ENCODE results near the gene LRRC8D.
"Not testable (repeated sequence)": the region's sequence is repeated elsewhere in the genome, so short reads cannot be mapped to it uniquely, and the experiment has no call there.

LRRC8D gene

DNA sequence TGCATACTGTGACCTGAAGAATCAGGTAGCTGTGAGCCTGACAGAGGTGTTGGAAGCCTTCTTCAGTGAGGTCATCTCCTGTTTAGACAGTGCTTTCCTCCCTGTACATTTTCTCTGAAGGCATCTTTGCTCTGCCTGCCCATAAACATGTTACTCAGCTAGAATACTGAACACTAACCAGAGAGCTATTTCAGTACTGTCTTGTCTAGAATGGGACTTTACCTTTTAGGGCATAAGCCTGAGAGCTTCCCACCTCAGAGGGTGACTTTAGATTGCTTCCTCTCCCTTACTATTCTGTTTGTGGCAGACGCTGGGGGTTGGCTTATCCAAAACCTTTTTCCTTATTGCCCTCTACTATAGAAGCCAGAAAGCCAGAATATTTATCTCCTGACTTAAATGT is 150.8 kb downstream of the LRRC8D start:
- no peak for DNase-seq

- DNase-seq: no peak
Observed at GRCh38 chr1:89972024-89972423, 151.2 kb downstream of the LRRC8D start.

DNA sequence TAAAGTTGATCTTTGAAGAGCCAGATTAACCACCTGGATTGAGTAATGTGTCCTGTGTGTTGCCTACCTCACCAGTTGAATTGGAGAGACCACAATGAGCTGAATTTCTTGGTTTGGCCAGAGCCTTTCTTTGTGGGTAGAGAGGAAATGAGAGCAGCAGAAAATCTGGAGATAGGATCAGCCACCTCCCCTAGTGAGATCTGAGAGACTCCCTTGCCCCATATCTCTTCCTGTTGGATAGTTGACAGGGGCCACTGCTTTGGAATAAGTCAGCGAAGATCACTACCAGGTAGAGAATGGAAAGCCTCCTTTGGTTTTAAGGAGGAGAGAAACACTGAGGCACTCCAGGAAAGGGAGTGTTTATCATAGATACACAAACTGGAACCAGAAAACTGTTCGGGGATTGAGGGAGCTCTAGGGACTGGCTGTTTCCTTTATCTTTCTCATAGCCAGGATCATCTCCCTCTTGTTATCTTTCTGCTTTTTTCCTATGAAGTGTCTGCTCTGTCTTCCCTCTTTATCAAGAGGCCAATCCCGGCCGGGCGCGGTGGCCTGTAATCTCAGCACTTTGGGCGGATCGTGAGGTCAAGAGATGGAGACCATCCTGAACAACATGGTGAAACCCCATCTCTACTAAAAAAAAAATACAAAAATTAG is 152.8 kb downstream of the LRRC8D start:
- DNase-seq: no peak

DNA sequence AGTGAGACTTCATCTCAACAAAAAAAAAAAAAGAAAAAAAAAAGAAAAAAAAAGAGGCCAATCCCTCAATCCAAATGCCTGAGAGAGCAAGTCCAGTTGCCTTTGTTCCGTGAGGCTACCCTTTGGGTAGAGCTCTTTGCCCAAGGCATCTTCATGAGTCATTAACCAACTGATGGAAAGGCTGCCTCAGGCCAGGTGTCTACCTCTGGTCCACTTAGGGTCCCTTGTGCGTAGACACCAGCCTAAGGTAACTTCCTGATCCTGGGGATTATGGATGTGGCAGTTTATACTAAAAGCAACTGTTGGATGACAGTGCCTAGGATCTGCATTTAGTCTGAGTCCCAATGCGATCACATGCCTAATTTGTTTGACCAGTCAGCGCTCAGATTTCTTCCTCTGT is 153.4 kb downstream of the LRRC8D start:
- DNase-seq: no peak

- DNase-seq: no peak
Observed at GRCh38 chr1:89974696-89975470, 154.1 kb downstream of the LRRC8D start.

DNA sequence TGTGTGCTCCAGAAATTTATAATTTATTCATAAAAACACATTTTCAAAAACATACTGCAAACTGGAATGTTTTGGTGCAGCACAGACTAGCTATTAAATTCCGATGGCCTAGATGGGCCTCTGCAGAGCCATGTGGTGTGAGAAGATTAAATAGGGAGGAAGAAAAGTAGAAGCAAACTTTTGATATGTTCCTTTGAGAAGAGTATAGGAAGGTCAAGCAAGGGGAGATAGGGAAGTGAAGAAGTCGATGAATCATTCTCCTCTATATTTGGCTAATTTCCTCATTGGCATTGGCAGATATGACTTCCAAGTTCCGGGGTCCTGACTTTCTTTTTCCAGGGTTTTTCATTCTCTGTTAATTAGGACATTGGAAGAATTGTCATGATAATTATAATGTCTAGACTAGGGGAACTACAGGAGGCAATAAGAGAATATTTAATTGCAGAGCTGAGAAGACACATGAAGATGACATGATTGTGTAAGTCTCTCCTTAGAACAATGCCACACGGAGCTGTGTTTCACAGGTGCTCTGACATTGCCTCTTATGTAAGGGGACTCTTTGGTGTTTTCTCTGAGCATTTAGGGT is 154.8 kb downstream of the LRRC8D start:
- no peak for DNase-seq

DNA sequence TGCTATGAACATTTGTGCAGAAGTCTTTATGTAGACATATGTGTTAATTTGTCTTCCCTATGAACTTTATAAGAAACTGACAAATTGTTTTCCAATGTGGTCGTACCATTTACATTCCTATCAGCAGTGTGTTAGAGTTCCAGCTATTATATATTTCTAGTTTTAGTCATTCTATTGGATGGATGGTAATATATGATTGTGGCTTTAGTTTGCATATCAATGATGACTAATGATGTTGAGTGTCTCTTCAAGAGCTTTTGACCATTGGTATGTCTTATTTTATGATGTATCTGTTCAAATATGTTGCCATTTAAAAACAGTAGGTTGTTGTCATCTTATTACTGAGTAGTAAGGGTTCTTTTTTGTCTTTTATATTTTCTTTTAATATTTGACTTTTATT is 157.9 kb downstream of the LRRC8D start:
- DNase-seq: no peak

GRCh38 chr1:89980605-89981004 is 159.8 kb downstream of the LRRC8D start:
- peak; percentile 80 for DNase-seq

DNA sequence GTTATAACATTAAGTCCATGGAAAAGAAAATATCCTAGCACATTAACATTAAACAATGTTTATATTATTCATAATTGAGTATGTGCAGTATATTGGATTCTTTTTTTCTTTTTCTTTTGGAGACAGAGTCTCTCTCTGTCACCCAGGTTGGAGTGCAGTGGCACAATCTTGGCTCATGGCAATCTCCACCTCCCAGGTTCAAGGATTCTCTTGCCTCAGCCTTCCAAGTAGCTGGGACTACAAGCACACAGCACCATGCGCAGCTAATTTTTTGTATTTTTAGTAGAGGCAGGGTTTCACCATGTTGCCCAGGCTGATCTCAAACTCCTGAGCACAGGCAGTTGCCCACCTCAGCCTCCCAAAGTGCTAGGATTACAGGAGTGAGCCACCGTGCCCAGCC is 162.0 kb downstream of the LRRC8D start:
- DNase-seq: not testable (repeated sequence)

- DNase-seq: not testable (repeated sequence)
Observed at GRCh38 chr1:89984564-89985116, 163.8 kb downstream of the LRRC8D start.

DNA sequence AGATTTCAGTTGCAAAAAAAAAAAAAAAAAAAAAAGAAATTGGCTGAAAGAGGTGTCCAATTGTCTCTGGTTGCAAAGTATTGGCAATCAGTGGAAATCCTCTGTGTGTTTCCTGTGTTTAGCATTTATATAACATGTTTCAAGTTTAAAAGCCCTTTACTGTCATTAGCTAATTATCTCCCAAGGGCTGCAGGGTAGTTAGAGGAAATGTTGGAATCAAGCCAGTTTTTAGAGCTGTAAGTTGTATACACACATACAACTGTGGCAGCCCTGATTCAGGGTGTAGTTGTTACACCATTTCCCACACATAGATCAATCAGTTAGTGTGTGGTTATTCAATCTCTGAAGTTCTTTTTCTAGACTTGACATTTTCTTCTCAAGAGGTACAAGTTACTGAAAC is 165.2 kb downstream of the LRRC8D start:
- DNase-seq: peak; percentile 26

Measured in NCI-H2107 (cell line).